K562 (cell line): Measurements from ENCODE around the gene HNRNPU. TPM values are rescaled to one million over a fixed set of nuclear protein-coding genes. Genes with fewer than 3 reads are reported as not detected.

Experiments
- BRD4 ChIP-seq: fragments of 200-600 bp; sonication (generic); IDR thresholded peaks from 2 replicates; pipeline ENCODE4 v1.6.1; 2017; ENCODE audit warnings: inconsistent platforms
- CEBPG ChIP-seq, 3 experiments: fragments of 200-800 bp in 1 of 3; sonication (Bioruptor generic) in 1 of 3; sonication (generic) in 1 of 3; formaldehyde crosslinking in 1 of 3; IDR thresholded peaks in 2 of 3; conservative IDR thresholded peaks in 1 of 3; 2 replicates each; pipeline versions ENCODE4 v1.6.1 to v1.8.0; 2016 to 2022; ENCODE audit warnings: missing compliant biosample characterization in 2 of 3, missing genetic modification characterization in 2 of 3, mild to moderate bottlenecking in 1 of 3, missing genetic modification reagents in 1 of 3
- ETV5 ChIP-seq: sonication (generic); formaldehyde crosslinking; IDR thresholded peaks from 2 replicates; pipeline ENCODE4 v1.4.0; 2020; ENCODE audit warnings: low read depth, mild to moderate bottlenecking, missing genetic modification reagents
- JUN ChIP-seq, 2 experiments: sonication (generic) in 1 of 2; formaldehyde crosslinking in 1 of 2; IDR thresholded peaks; 2 replicates each; pipeline versions ENCODE4 v1.6.1 to v1.8.0; 2012 to 2022; ENCODE audit warnings: borderline replicate concordance in 2 of 2, mild to moderate bottlenecking in 2 of 2, improper control_type of control experiment in 1 of 2, low read depth in 1 of 2, low read length in 1 of 2, missing genetic modification reagents in 1 of 2
- NFRKB ChIP-seq: fragments of 450-650 bp; IDR thresholded peaks from 2 replicates; pipeline ENCODE4 v1.6.1; 2016; ENCODE audit warnings: low read depth
- NFXL1 ChIP-seq: fragments of 450-650 bp; formaldehyde crosslinking; IDR thresholded peaks from 2 replicates; pipeline ENCODE4 v1.4.0; 2021; ENCODE audit warnings: mild to moderate bottlenecking
- PPARD ChIP-seq: fragments of 250-450 bp; sonication (Bioruptor Pico); IDR thresholded peaks from 2 replicates; pipeline ENCODE4 v1.8.0; 2022; ENCODE audit warnings: inconsistent platforms, mild to moderate bottlenecking, moderate library complexity
- RBFOX2 ChIP-seq: fragments of 200-400 bp; formaldehyde crosslinking; IDR thresholded peaks from 2 replicates; pipeline ENCODE4 v1.6.1; 2017; ENCODE audit warnings: low read depth, mild to moderate bottlenecking, low read length, moderate library complexity
- RBM22 ChIP-seq: fragments of 200-400 bp; formaldehyde crosslinking; IDR thresholded peaks from 2 replicates; pipeline ENCODE4 v1.6.1; 2018; ENCODE audit warnings: low read length, low read depth; ENCODE audit not compliant: poor library complexity, severe bottlenecking
- SIN3A ChIP-seq, 2 experiments: fragments of 150-350 bp in 1 of 2; IDR thresholded peaks; 2 replicates each; pipeline ENCODE4 v1.6.1; 2011 to 2016; ENCODE audit warnings: borderline replicate concordance in 2 of 2, low read depth in 2 of 2, low read length in 2 of 2, mild to moderate bottlenecking in 2 of 2, moderate library complexity in 2 of 2; ENCODE audit not compliant: control insufficient read depth in 1 of 2
- STAG1 ChIP-seq: sonication (generic); formaldehyde crosslinking; IDR thresholded peaks from 2 replicates; pipeline ENCODE4 v1.5.0; 2020; ENCODE audit warnings: missing genetic modification reagents, borderline replicate concordance
- TRIM24 ChIP-seq, 2 experiments: fragments of 450-650 bp; IDR thresholded peaks; 2 replicates each; pipeline ENCODE4 v1.6.1; 2016
- U2AF1 ChIP-seq: fragments of 200-400 bp; formaldehyde crosslinking; optimal IDR thresholded peaks from 2 replicates; pipeline ENCODE3; 2017; ENCODE audit warnings: mild to moderate bottlenecking, low read depth, low read length, moderate library complexity
- ZFP30 ChIP-seq: fragments of 250-450 bp; sonication (Bioruptor Pico); IDR thresholded peaks from 2 replicates; pipeline ENCODE4 v1.8.0; 2022; ENCODE audit warnings: moderate library complexity, mild to moderate bottlenecking, inconsistent platforms, borderline replicate concordance
- ZFPM2 ChIP-seq: fragments of 250-450 bp; sonication (Bioruptor Pico); IDR thresholded peaks from 2 replicates; pipeline ENCODE4 v1.5.1; 2022; ENCODE audit warnings: mild to moderate bottlenecking
- ZNF584 ChIP-seq: fragments of 200-800 bp; sonication (Bioruptor generic); IDR thresholded peaks from 2 replicates; pipeline ENCODE4 v1.6.1; 2016; ENCODE audit warnings: low read depth, mild to moderate bottlenecking, missing genetic modification characterization, missing compliant biosample characterization
- polyA plus RNA-seq, 8 experiments: library from polyadenylated mRNA; depleted of rRNA in 4 of 8; stranded (reverse) in 5 of 8; unstranded in 3 of 8; fragments of >200 nt; fragmentation: Nextera tagmentation in 2 of 8; fragmentation: Illumina TruSeq in 1 of 8; extraction: Ambion mirVana in 2 of 8; extraction: Trizol in 1 of 8; gene quantifications; 2 replicates each; pipeline versions ENCODE4 v1.2.1 to v1.2.3, GENCODE V29; 2011 to 2014; ENCODE audit warnings: inconsistent platforms in 1 of 8, missing spikeins in 1 of 8
- total RNA-seq, 7 experiments: library from RNA; depleted of rRNA in 6 of 7; stranded (reverse); fragments of >200 nt in 6 of 7; fragmentation: Illumina TruSeq in 2 of 7; extraction: Trizol in 2 of 7; gene quantifications; 2 replicates each; pipeline versions ENCODE4 v1.2.1 to v1.2.3, GENCODE V29; 2011 to 2021; ENCODE audit warnings: low replicate concordance in 1 of 7
- TF ChIP-seq, protein P1 (sequence below): fragments of 250-450 bp; sonication (Bioruptor Pico); IDR thresholded peaks from 2 replicates; pipeline ENCODE4 v1.8.0; 2022; ENCODE audit warnings: moderate library complexity, mild to moderate bottlenecking, inconsistent platforms
- TF ChIP-seq, protein P2 (sequence below): sonication (generic); formaldehyde crosslinking; IDR thresholded peaks from 2 replicates; pipeline ENCODE4 v1.8.0; 2022; ENCODE audit warnings: mild to moderate bottlenecking, low read depth, missing genetic modification reagents
- TF ChIP-seq, protein P3 (sequence below): sonication (generic); formaldehyde crosslinking; IDR thresholded peaks from 2 replicates; pipeline ENCODE4 v1.8.0; 2023; ENCODE audit warnings: mild to moderate bottlenecking, missing genetic modification reagents
- TF ChIP-seq, protein P4 (sequence below): sonication (generic); formaldehyde crosslinking; IDR thresholded peaks from 2 replicates; pipeline ENCODE4 v1.8.1; 2023; ENCODE audit warnings: mild to moderate bottlenecking, missing genetic modification reagents

The HNRNPU gene
- total and polyA plus RNA-seq, 9 of the 15 experiments (the other 6 are each of a cell fraction or from before 2014, with no cell fraction given): 159 to 777 (median 577) TPM

- TF ChIP-seq, protein P1, sequence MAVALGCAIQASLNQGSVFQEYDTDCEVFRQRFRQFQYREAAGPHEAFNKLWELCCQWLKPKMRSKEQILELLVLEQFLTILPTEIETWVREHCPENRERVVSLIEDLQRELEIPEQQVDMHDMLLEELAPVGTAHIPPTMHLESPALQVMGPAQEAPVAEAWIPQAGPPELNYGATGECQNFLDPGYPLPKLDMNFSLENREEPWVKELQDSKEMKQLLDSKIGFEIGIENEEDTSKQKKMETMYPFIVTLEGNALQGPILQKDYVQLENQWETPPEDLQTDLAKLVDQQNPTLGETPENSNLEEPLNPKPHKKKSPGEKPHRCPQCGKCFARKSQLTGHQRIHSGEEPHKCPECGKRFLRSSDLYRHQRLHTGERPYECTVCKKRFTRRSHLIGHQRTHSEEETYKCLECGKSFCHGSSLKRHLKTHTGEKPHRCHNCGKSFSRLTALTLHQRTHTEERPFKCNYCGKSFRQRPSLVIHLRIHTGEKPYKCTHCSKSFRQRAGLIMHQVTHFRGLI: no peak
- TF ChIP-seq PPARD (CRISPR knock-in tag) (no peak), NFXL1 (0 out of 2 replicates have a peak, but pooled peaks have one; percentile 8), ETV5 (CRISPR knock-in tag) (no peak), ZNF584 (CRISPR knock-in tag) (0 out of 2 replicates have a peak, but pooled peaks have one; percentile 76), U2AF1 (peak; percentile 29), CEBPG (CRISPR knock-in tag; IDR thresholded peaks at IDR 0.05) (peak; percentile 31), CEBPG (tag; conservative IDR thresholded peaks at IDR 0.05 in 1 of 2, IDR thresholded peaks at IDR 0.05 in 1 of 2) (no peak), JUN (IDR thresholded peaks at IDR 0.05; ENCODE audit: borderline replicate concordance, low read depth, low read length) (no peak), JUN (CRISPR knock-in tag; IDR thresholded peaks at IDR 0.05; ENCODE audit: borderline replicate concordance) (0 out of 2 replicates have a peak, but pooled peaks have one; percentile 53), SIN3A (IDR thresholded peaks at IDR 0.05; ENCODE audit: borderline replicate concordance in 2 of 2, control insufficient read depth in 1 of 2, low read depth in 2 of 2, low read length in 2 of 2) (peak in 1 of 2 experiments; percentile 4; a peak in 1 of 4 replicates), STAG1 (CRISPR knock-in tag) (peak; percentile 5; the same call in 1 of the 2 replicates), RBFOX2 (no peak), ZFPM2 (CRISPR knock-in tag) (0 out of 2 replicates have a peak, but pooled peaks have one; percentile 50), TRIM24 (IDR thresholded peaks at IDR 0.05) (no peak), BRD4 (peak; percentile 96), ZFP30 (CRISPR knock-in tag) (no peak), NFRKB (peak; percentile 33; the same call in 1 of the 2 replicates), RBM22 (peak; percentile 96)
- TF ChIP-seq, protein P2, sequence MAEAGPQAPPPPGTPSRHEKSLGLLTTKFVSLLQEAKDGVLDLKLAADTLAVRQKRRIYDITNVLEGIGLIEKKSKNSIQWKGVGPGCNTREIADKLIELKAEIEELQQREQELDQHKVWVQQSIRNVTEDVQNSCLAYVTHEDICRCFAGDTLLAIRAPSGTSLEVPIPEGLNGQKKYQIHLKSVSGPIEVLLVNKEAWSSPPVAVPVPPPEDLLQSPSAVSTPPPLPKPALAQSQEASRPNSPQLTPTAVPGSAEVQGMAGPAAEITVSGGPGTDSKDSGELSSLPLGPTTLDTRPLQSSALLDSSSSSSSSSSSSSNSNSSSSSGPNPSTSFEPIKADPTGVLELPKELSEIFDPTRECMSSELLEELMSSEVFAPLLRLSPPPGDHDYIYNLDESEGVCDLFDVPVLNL (CRISPR knock-in tag): peak; percentile 59; the same call in 1 of the 2 replicates
- TF ChIP-seq, protein P3, sequence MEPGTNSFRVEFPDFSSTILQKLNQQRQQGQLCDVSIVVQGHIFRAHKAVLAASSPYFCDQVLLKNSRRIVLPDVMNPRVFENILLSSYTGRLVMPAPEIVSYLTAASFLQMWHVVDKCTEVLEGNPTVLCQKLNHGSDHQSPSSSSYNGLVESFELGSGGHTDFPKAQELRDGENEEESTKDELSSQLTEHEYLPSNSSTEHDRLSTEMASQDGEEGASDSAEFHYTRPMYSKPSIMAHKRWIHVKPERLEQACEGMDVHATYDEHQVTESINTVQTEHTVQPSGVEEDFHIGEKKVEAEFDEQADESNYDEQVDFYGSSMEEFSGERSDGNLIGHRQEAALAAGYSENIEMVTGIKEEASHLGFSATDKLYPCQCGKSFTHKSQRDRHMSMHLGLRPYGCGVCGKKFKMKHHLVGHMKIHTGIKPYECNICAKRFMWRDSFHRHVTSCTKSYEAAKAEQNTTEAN (CRISPR knock-in tag): 0 out of 2 replicates have a peak, but pooled peaks have one; percentile 6
- TF ChIP-seq, protein P4, sequence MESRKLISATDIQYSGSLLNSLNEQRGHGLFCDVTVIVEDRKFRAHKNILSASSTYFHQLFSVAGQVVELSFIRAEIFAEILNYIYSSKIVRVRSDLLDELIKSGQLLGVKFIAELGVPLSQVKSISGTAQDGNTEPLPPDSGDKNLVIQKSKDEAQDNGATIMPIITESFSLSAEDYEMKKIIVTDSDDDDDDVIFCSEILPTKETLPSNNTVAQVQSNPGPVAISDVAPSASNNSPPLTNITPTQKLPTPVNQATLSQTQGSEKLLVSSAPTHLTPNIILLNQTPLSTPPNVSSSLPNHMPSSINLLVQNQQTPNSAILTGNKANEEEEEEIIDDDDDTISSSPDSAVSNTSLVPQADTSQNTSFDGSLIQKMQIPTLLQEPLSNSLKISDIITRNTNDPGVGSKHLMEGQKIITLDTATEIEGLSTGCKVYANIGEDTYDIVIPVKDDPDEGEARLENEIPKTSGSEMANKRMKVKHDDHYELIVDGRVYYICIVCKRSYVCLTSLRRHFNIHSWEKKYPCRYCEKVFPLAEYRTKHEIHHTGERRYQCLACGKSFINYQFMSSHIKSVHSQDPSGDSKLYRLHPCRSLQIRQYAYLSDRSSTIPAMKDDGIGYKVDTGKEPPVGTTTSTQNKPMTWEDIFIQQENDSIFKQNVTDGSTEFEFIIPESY (CRISPR knock-in tag): no peak
Observed at GRCh38 chr1:244863491-244864252, 671 bp downstream of the HNRNPU start (continued).
